ENCODE data around the gene KSR1.
"Not testable (repeated sequence)": the region's sequence is repeated elsewhere in the genome, so short reads cannot be mapped to it uniquely, and the experiment has no call there.

KSR1 gene

GRCh38 chr17:27455236-27455913 is 873 bp upstream of the KSR1 start:
- DNase-seq: no peak

- no peak for DNase-seq
Observed at GRCh38 chr17:27456681-27457359, 572 bp downstream of the KSR1 start.

- no peak for DNase-seq
Observed at GRCh38 chr17:27457360-27457715, 1.1 kb downstream of the KSR1 start.

- no peak for DNase-seq
Observed at GRCh38 chr17:27457731-27458523, 1.7 kb downstream of the KSR1 start.

- DNase-seq: no peak
Observed at GRCh38 chr17:27458524-27458908, 2.3 kb downstream of the KSR1 start.

GRCh38 chr17:27459433-27459832 is 3.2 kb downstream of the KSR1 start:
- DNase-seq: no peak

- DNase-seq: no peak
Observed at GRCh38 chr17:27460196-27460725, 4.0 kb downstream of the KSR1 start.

- no peak for DNase-seq
Observed at GRCh38 chr17:27461192-27461859, 5.1 kb downstream of the KSR1 start.

GRCh38 chr17:27462149-27462548 is 5.9 kb downstream of the KSR1 start:
- no peak for DNase-seq

- no peak for DNase-seq
Observed at GRCh38 chr17:27462714-27463113, 6.5 kb downstream of the KSR1 start.

- DNase-seq: no peak
Observed at GRCh38 chr17:27463235-27463677, 7.0 kb downstream of the KSR1 start.

- DNase-seq: not testable (repeated sequence)
Observed at GRCh38 chr17:27464019-27464418, 7.8 kb downstream of the KSR1 start.

- DNase-seq: no peak
Observed at GRCh38 chr17:27464431-27464830, 8.2 kb downstream of the KSR1 start.

- DNase-seq: not testable (repeated sequence)
Observed at GRCh38 chr17:27465875-27466274, 9.6 kb downstream of the KSR1 start.

- no peak for DNase-seq
Observed at GRCh38 chr17:27466376-27466742, 10.1 kb downstream of the KSR1 start.

- DNase-seq: peak; percentile 29
Observed at GRCh38 chr17:27466743-27467375, 10.6 kb downstream of the KSR1 start.

- no peak for DNase-seq
Observed at GRCh38 chr17:27469256-27469655, 13.0 kb downstream of the KSR1 start.

- DNase-seq: peak; percentile 57
Observed at GRCh38 chr17:27471321-27472269, 15.3 kb downstream of the KSR1 start.

- no peak for DNase-seq
Observed at GRCh38 chr17:27473190-27473747, 17.0 kb downstream of the KSR1 start.

- DNase-seq: peak; percentile 58
Observed at GRCh38 chr17:27473748-27474609, 17.7 kb downstream of the KSR1 start.

Measured in activated gamma-delta T cell treated with Interleukin-2 at 50 U/mL for 16 hours (primary cell).